ENCODE results near the gene CXCL10.

CXCL10 gene

GRCh38 chr4:75997081-75997480, 26.2 kb downstream of the CXCL10 start:
- in situ Hi-C loops (cut with HindIII; ENCODE audit: low sequenced_read_pairs), result no loop called here

- in situ Hi-C loops (cut with HindIII; ENCODE audit: low sequenced_read_pairs), result no loop called here
These were observed 27.6 kb downstream of the CXCL10 start for GRCh38 chr4:75995727-75996126.

DNA sequence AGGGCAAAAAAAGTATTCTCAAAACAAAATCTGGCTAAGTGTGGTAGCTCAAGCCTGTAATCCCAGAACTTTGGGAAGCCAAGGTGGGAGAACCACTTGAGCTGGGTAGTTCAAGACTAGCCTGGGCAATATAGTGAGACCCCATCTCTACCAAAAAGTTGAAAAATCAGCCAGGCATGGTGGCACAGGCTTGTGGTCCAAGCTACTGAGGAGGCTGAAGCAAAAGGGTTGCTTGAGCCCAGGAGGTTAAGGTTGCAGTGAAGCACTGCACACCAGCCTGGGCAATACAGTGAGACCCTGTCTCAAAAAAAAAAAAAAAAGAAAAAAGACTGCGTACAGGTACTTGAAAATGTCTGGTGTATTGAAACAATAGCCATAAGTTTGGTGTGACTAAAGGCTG, 30.8 kb downstream of the CXCL10 start:
- in situ Hi-C loops (cut with HindIII; ENCODE audit: low sequenced_read_pairs), result loop anchor here (5.0 kb wide), 2 partner anchors 45 to 90 kb away; no protein-coding TSS in a partner anchor

GRCh38 chr4:75989846-75990528, 33.3 kb downstream of the CXCL10 start:
- in situ Hi-C loops (cut with HindIII; ENCODE audit: low sequenced_read_pairs), result loop anchor here (5.0 kb wide), 2 partner anchors 43 to 92 kb away; no protein-coding TSS in a partner anchor

DNA sequence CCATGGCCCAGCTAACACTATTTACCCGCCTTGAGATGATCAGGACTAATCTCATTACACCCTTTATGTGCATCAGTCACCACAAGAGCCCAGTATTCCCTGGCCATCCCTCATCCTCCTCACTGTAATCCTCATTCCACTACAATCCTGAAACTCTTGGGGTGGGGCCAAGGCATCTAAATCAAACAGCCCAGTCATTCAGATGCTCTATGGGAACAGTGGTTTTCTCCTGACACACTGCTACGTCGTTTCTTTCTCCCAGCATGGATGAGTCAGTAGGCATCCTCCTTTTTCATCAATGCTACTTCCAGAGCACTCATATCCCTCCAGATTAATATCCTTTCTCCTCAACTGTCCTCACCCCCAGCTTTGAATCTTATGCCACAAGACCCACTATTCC, 38.2 kb downstream of the CXCL10 start:
- in situ Hi-C loops (cut with HindIII; ENCODE audit: low sequenced_read_pairs), result no loop called here

DNA sequence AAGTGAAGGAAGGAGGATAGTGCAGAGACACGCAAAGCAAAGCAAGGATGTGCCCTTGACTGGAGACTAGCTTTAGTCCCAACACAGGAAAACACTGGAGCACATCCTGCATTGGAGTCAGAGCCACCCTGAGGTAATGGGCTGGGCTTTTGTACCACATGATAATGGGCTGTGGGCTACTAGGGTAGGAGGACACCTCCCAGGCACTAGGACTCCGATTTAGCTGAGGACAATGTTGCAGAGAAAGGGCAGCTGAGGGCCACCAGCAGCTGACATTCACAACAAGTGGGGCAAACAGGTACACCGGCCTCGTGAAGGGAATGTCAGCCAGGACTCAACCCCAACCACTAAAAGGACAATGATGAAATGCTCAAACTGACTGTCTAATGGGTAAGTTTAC, 42.7 kb downstream of the CXCL10 start:
- in situ Hi-C loops (cut with HindIII; ENCODE audit: low sequenced_read_pairs), result no loop called here

DNA sequence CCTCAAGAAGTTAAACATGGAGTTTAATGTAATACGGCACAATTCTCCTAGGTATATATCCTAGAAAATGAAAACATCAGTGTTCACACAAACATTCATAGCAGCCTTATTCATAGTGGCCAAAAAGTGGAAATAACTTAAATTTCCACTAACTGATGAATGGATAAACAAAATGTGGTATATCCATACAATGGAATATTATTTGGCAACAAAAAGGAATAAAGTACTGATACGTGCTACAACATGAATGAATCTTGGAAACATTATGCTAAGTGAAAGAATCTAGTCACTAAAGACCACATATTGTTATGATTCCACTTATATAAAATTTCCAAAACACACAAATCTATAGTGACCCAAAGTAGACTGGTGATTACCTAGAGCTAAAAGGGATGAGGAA, 47.1 kb downstream of the CXCL10 start:
- in situ Hi-C loops (cut with HindIII; ENCODE audit: low sequenced_read_pairs), result no loop called here

- in situ Hi-C loops (cut with HindIII; ENCODE audit: low sequenced_read_pairs), result no loop called here
These were observed 49.5 kb downstream of the CXCL10 start for GRCh38 chr4:75973766-75974165.

Data from endothelial cell of hepatic sinusoid (primary cell).